ENCODE results near the gene NR1I2. TPM values are rescaled to one million over a fixed set of nuclear protein-coding genes. Genes with fewer than 3 reads are reported as not detected.

The NR1I2 gene
- total RNA-seq, 1 donor from 2014 or later = not detected

DNA sequence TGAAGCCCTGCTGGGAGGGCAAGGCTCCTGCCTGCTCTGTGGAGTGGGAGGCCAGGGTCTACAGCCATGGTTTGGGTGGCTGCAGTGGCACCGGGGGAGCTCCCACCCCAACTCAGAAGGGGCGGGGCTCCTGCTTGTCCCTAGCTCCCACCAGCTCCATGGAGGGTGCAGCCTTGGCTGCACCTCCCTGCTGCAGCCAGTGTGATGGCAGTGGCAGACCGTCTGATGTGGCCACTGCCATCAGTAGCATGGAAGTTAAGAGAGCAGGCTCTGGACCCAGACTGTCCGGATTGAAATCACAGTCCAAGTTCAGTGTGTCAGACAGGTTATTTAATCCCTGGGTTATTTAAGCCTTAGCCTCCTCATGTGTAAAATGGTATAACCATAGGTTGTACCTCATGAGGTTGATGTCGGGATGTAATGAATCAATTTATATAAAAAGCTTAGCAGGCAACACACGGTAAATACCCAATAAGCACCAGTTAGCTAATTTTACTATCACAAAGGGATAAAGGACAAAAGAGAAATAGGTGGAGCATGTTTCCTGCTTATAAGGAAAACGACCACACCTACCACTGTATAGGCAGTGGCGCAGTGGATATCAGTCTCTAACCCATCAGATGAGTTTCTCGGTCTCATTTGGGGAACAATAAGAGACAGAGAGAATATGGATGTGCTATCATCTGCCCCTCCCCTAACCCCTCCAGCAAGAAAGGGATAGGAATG lies 13.1 kb upstream of the NR1I2 start:
- Histone ChIP-seq H4K20me1 (ENCODE audit: insufficient read depth, low read length) (no peaks in the 10 kb centered on the region), H3K9ac (ENCODE audit: low read length) (peak overlapping the region; percentile 71), H3K79me2 (ENCODE audit: insufficient read depth, low read length) (no peaks in the 10 kb centered on the region), H3K4me3 (ENCODE audit: insufficient read depth, low read depth, low read length) (no peak overlapping the region), H2AFZ (ENCODE audit: low read depth, low read length) (peak overlapping the region; percentile 3), H3K4me2 (ENCODE audit: low read length) (peak overlapping the region; percentile 57), H3K36me3 (ENCODE audit: insufficient read depth, low read length) (no peaks in the 10 kb centered on the region), H3K27ac (ENCODE audit: low read depth, low read length) (peak overlapping the region; percentile 85), H3K27me3 (ENCODE audit: insufficient read depth, low read length) (no peaks in the 10 kb centered on the region), H3K9me3 (ENCODE audit: insufficient read depth, low read depth, low read length) (no peaks in the 10 kb centered on the region), H3K4me1 (ENCODE audit: insufficient read depth, low read length) (peaks cover 6% of the 10 kb centered on the region)
- H3K4me3 Mint-ChIP-seq (ENCODE audit: unreplicated experiment) = no peak overlapping the region
- FAIRE-seq (no peak), DNase-seq (ENCODE audit: low read depth) (no peak)
- no peaks in the 10 kb centered on the region for H3K27me3 Mint-ChIP-seq (ENCODE audit: low read depth, unreplicated experiment)
- no peak overlapping the region for H3K27ac Mint-ChIP-seq (ENCODE audit: unreplicated experiment)
- no peaks in the 10 kb centered on the region for H3K4me1 Mint-ChIP-seq (ENCODE audit: low read depth, unreplicated experiment)
- no peaks in the 10 kb centered on the region for H3K9me3 Mint-ChIP-seq (ENCODE audit: unreplicated experiment)
- no peaks in the 10 kb centered on the region for H3K36me3 Mint-ChIP-seq (ENCODE audit: low read depth, unreplicated experiment)
- TF ChIP-seq, protein P1, sequence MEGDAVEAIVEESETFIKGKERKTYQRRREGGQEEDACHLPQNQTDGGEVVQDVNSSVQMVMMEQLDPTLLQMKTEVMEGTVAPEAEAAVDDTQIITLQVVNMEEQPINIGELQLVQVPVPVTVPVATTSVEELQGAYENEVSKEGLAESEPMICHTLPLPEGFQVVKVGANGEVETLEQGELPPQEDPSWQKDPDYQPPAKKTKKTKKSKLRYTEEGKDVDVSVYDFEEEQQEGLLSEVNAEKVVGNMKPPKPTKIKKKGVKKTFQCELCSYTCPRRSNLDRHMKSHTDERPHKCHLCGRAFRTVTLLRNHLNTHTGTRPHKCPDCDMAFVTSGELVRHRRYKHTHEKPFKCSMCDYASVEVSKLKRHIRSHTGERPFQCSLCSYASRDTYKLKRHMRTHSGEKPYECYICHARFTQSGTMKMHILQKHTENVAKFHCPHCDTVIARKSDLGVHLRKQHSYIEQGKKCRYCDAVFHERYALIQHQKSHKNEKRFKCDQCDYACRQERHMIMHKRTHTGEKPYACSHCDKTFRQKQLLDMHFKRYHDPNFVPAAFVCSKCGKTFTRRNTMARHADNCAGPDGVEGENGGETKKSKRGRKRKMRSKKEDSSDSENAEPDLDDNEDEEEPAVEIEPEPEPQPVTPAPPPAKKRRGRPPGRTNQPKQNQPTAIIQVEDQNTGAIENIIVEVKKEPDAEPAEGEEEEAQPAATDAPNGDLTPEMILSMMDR (IDR thresholded peaks at IDR 0.05; ENCODE audit: insufficient read depth, low read depth, low read length) = no peak
- no peak for TF ChIP-seq EZH2 (IDR thresholded peaks at IDR 0.05; ENCODE audit: insufficient read depth, low read length)

DNA sequence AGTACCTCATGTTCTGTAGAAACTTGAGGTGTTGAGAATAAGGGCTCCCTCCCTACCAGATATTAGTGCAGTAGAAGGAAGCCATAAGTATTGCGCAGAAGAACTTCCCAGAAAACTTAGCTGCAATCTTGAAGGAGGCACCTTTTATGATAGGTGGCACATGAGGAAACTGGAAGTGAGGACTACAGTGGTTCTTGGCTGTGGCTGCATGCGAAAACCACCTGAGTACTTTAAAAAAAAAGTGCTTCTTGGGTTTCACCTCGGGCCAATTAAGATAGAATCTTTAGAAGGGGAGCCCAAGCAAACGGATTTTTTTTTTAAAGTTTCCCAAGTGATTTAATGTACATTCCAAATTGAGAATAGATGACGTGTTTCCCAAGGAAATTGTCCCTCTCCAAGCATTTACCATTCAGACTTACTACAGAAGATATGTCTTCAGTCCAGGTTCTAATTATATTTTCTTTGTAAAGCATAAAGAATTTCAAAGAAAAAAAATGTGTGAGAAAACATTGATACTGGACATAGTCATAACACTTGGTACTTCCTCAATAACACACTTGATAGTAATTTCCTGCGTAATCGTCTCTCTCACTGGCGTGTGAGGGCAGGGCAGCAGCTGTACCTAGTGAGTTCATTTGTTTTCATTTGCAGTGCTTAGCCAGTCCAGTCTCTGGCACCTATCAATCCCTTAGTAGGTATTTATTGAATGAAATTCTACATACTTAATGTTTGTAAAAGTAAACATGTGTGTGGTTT lies 12.3 kb upstream of the NR1I2 start:
- no peak for TF ChIP-seq EZH2 (IDR thresholded peaks at IDR 0.05; ENCODE audit: insufficient read depth, low read length)
- TF ChIP-seq, protein P1 (IDR thresholded peaks at IDR 0.05; ENCODE audit: insufficient read depth, low read depth, low read length) = no peak
- H3K79me2 ChIP-seq (ENCODE audit: insufficient read depth, low read length) = no peaks in the 10 kb centered on the region
- Mint-ChIP-seq H3K27me3 (ENCODE audit: low read depth, unreplicated experiment) (no peaks in the 10 kb centered on the region), H3K36me3 (ENCODE audit: low read depth, unreplicated experiment) (no peaks in the 10 kb centered on the region), H3K9me3 (ENCODE audit: unreplicated experiment) (no peaks in the 10 kb centered on the region), H3K27ac (ENCODE audit: unreplicated experiment) (no peak overlapping the region), H3K4me1 (ENCODE audit: low read depth, unreplicated experiment) (no peaks in the 10 kb centered on the region), H3K4me3 (ENCODE audit: unreplicated experiment) (no peak overlapping the region)
- no peak overlapping the region for H3K4me3 ChIP-seq (ENCODE audit: insufficient read depth, low read depth, low read length)
- peak overlapping the region; percentile 3 for H2AFZ ChIP-seq (ENCODE audit: low read depth, low read length)
- no peaks in the 10 kb centered on the region for H3K27me3 ChIP-seq (ENCODE audit: insufficient read depth, low read length)
- no peaks in the 10 kb centered on the region for H3K9me3 ChIP-seq (ENCODE audit: insufficient read depth, low read depth, low read length)
- DNase-seq (ENCODE audit: low read depth) (peak; percentile 85), FAIRE-seq (no peak)
- no peaks in the 10 kb centered on the region for H4K20me1 ChIP-seq (ENCODE audit: insufficient read depth, low read length)
- peak overlapping the region; percentile 57 for H3K4me2 ChIP-seq (ENCODE audit: low read length)
- peak overlapping the region; percentile 85 for H3K27ac ChIP-seq (ENCODE audit: low read depth, low read length)
- H3K9ac ChIP-seq (ENCODE audit: low read length) = peak overlapping the region; percentile 71
- no peaks in the 10 kb centered on the region for H3K36me3 ChIP-seq (ENCODE audit: insufficient read depth, low read length)
- peaks cover 6% of the 10 kb centered on the region for H3K4me1 ChIP-seq (ENCODE audit: insufficient read depth, low read length)

All from astrocyte (in vitro differentiated cells and primary cell).